GM18526 (cell line): ENCODE data around the gene MEIS2.

ENCODE experiments used
- POLR2A ChIP-seq: IDR thresholded peaks from 3 replicates; pipeline ENCODE4 v1.6.1; 2011; ENCODE audit not compliant: insufficient read length; ENCODE audit errors: extremely low read depth

The MEIS2 gene

GRCh38 chr15:37045859-37046740 lies 54.2 kb downstream of the MEIS2 start:
- TF ChIP-seq POLR2A, result no peak

GRCh38 chr15:37044915-37045648 lies 55.3 kb downstream of the MEIS2 start:
- no peak for TF ChIP-seq POLR2A

- no peak for TF ChIP-seq POLR2A
Measured at GRCh38 chr15:37041836-37042235, 58.5 kb downstream of the MEIS2 start.

- TF ChIP-seq POLR2A, result no peak
Measured at GRCh38 chr15:37041042-37041441, 59.3 kb downstream of the MEIS2 start.

DNA sequence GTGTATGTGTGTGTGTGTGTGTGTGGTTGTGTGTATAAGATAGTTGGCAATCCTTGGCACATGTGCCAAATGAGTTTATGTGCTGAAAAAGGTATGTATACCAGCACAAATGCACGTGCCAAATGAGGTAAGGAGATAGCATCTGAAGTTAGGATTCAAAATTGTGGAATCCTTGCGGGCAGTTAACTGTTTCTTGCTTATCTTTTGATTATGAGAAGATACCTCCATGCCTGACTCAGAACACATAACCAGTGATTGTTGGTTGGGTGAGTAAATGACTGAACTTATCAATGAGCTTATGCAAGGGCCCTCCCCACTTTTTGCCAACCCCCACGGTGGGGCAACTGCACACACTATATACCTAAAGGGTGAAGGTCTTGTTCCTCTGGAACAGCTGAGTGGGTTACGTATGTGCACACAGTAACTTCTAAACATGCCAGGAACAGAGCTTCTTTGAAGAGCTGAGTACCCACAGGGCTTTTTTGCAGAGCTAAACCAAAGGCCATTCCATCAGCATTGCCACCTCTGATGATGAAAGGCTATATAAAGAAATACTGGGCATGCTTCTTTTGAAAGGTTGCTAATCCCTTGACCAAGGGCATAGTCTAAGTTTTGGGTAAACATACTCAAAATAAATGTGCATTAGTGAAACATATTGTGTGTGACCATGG lies 60.1 kb downstream of the MEIS2 start:
- TF ChIP-seq POLR2A, result no peak

- no peak for TF ChIP-seq POLR2A
Measured at GRCh38 chr15:37038716-37039106, 61.6 kb downstream of the MEIS2 start.

DNA sequence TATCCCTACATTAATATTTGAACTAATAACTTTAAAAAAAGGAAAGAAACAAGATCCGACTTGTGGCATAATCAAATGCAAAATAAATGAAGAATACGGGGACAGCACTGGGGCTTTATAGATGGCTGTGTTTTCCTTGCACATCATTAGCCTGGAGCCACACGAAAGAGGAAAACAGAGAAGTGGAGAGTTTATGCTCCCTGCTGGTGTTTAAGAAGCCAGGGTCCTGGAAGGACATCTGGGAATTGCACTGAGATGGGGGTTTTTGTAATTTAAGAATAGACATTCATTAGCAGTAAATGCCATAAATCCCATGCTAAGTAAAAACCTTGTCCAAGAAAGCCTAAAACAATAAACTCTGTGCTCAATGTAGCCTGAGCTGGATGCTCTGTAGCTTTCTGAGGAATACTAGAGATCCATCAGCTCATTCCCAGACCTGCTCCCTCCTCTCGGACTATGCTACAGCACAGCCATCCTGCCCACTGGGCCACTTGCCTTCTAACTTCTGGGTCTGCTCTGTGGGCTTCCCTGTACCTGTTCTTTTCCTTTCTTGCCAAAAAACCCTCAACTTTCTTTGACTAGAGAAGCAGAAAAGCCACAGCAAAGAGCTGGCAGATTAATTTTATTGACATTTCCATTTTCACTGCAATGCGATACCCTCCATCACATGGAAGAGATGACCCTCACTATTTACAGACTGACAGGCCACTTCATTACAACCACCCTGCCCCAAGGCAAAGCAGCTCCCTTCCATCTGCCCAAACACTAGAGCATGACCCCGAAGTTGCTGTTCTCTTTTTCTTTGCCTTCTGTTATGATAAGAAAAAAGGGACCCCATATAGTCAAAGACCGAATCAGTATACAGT lies 62.3 kb downstream of the MEIS2 start:
- TF ChIP-seq POLR2A, result no peak

DNA sequence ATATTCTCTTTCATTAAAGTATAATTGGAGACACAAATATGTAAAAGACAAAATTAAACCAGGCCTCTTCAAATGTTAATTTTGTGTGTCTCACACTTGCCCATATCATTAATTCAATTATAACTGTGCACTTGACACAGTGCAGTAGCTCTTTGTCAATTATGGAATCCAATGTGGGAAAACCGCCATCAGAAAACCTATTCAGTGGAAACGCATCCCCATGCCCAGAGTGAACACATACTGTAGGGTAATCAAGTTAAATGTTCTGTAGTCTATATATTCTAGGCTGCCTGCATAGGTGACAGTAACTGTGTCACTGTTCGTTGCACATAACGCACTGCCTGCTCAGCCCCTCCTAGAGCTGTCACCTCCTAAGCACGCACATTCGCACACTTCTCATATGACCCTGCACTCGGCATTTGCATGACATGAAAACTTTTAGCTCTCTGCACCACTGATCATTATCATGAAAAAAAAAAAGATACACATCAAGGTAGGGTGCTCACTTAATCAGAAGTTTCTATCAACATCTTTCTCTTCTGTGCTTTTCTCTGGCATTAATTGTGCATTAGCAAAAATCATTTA lies 63.2 kb downstream of the MEIS2 start:
- no peak for TF ChIP-seq POLR2A

DNA sequence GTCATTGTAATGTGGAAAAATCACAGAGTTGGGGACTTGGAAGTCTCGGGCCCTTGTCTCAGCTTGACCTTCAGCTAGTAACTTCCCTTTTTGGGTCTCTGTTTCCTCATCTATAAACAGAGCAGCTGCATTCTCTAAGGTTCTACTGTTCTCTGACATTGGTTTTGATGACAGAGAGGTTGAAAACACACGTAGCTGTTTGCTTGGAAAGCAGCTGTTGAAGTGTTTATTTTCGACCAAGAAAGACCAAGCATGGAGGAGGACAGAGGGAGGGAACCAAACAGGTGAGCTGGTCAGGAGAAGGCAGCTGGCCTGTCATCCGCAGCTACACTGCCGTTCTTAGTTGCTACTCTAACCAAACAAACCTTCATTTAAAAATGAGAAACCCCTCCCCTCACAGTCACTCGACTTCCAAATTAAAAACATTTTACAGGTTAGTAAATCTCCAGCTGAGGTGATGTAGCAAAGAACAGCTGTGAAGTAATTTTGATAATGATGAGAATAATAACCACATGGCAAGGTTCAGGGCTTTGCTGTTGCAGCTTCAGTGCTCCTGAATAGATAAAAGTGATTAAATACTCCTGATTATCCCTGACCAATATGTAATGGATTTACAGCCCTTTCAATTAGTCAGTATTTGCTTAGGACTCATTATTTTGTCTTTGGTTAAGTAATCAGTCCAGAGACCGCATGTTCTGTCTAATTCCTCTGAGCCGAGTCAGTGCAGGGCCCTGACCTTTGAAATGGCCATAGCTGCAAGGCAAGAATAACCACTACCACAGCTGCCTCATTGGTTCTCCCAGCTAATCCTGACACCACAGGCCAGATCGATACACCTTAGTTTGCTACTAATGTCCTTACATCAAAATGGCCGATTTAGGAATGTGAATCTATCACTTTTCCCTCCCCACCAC lies 65.3 kb downstream of the MEIS2 start:
- TF ChIP-seq POLR2A, result no peak

DNA sequence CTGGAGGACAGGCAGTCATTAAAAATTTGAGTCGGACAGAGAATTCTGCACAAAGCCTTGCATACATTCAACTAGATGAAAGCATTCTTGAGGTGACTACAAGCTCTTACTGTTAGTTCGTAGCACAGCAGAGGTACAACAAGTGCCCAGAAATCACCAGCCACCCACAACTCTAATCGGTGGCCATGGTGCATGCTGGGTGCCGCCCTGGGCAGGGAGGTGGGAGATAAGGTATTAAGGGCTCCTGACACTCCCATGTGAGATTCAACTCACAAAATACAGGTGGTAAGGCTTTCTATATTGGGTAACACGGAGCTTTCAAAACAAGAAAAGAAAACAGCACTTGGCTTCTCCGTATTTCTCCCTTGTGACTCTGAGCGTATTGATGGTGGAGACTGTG lies 66.0 kb downstream of the MEIS2 start:
- TF ChIP-seq POLR2A, result no peak

DNA sequence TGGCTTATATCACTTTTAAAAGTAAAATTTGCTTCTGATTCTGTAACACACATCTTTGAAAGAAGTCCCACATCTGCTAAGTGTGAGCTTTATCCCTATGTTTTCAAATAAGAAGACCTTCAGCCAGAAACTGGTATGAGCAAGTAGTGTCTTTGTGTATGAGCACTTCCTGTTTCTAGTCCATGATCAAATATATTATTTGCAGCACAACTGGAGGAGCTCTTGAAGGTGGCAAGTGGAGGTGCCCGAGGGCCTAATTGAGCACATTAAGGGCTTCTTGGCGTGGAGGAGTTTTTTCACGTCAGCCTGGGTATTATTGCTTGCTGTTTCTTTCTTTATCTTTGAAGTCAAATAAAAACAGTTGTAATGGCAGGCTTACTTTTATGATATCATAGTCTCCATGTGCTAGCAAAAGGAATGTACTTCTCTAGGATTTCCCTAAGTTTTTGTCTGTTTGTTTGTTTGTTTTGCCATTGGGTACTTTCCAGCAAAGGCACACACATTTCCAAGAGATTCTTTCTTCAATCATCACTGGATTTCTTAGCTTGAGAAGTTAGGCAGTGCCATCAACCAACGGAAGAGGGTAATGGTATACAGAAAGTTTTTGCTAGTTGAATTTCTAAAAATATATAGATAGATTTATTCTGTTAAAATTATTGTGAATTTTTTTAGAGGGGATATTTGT lies 68.1 kb downstream of the MEIS2 start:
- no peak for TF ChIP-seq POLR2A

DNA sequence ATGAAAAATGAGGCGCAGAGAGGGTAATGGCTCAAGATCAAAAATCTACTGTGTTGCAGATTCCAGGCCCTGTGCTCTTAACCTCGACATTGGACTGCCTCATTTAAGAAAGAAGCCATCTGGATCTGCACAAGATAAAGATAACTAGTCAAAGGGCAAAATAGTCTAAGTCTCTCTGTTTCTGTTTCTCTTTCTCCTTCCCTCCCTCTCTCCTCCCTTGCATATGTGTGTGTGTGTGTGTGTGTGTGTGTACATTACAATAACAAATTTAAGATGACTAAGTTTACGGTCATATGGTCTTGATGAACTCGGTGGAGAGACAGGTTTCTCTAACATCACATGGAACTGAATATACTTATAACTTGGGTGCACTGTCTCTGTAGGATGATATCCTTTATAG lies 69.2 kb downstream of the MEIS2 start:
- TF ChIP-seq POLR2A, result no peak
